Measurements from ENCODE around the gene KCNQ1.

Gene KCNQ1

GRCh38 chr11:2728663-2729332 is 284.0 kb downstream of the KCNQ1 start:
- DNase-seq, result no peak

DNA sequence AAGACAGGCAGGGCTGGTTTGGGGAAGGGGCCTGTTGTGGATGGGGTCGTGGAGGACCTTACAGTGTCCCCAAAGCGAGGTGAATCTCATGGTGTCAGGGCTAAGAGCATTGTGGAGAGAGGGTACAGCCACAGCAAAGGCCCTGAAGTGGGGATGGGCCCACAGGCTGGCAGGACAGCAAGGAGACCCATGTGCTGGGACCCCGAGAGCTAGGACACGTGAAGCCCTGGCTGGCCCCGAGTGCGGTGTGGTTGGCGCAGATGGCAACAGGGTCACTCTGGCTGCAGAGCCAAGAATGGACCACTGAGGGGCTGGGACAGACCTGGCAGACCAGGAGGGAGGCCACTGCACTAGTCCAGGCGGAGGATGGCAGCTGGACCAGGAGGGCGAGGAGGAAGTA is 285.0 kb downstream of the KCNQ1 start:
- no peak for DNase-seq

- DNase-seq, result no peak
These were observed 285.7 kb downstream of the KCNQ1 start for GRCh38 chr11:2730272-2731129.

DNA sequence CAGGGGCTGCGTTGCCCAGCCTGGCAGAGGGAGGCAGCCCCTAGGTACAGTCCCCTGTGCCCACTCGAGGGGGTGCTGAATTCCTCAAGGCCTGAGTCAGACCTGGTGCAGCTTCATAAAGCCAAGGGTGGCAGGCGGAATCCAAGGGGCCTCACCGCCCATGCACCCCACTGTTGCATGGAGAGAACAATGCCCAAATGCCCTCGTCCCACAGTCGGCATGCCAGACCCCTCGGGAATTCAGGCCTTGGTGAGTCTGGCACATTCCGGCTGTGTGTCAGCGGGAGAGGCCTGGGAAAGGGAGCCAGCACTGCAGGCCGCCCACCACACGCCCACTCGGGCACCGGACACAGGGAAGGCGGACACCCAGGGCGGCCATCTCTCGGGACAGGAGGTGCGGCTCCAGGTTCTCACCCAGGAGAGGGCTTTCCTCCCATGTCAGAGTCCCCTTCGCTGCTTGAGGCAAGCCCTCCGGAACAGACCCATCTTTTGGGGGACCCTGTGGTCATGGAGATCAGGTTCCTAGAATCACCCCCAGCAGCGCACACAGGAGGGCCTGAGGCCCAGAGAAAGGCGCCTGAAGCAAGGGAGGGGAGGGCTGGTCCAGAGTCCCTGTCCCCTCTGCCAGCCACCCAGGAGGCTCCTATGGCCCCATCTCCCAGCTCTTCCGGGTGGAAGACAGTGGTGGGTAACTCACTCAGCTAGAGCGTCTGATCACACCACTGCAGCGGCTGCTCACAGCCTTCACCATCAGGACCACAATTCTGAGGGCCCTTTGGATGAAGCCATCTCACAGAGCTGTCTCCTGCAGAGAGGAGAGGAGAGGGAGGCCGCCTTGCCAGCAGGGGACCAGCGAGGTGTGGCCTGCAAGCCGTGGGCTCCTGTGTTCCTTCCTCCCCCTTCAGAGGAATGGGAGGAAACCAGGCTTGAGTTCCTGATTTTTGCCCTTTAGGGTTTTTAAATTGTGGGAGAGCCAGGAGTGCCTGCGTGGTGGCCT is 286.6 kb downstream of the KCNQ1 start:
- no peak for DNase-seq

DNA sequence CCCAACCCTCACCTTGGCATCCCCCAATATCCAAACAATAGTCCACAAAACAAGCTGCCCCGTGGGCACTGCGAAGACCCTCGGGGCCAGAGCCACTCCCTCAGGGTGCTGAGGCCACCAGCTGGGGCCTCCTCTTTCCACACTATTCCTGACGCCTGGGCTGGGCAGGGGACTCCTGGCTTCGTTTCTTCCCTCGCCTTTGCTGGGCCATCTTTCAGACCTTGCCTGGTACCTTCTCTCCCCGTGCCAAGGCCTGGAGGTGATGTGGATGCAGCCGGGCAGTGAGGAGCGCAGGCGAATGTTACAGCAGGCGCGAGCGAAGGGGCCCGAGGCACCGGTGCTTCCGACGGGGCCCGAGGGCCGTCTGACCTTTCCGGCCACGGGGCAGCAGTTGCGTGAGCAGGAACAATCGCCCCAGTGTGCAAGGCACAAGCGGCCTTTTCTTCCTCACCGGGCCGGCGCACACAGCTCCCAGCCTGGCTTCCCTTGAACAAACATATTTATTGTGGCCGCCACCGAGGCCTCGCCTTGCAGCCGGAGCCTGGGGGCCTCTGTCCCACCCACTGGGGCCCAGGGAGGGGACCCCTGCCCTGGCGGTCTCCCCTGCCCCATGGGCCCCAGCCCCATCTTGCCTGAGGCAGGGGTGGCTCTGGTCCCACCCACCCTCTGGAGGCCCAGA is 287.6 kb downstream of the KCNQ1 start:
- DNase-seq, result no peak

GRCh38 chr11:2732940-2733628 is 288.3 kb downstream of the KCNQ1 start:
- DNase-seq, result no peak

DNA sequence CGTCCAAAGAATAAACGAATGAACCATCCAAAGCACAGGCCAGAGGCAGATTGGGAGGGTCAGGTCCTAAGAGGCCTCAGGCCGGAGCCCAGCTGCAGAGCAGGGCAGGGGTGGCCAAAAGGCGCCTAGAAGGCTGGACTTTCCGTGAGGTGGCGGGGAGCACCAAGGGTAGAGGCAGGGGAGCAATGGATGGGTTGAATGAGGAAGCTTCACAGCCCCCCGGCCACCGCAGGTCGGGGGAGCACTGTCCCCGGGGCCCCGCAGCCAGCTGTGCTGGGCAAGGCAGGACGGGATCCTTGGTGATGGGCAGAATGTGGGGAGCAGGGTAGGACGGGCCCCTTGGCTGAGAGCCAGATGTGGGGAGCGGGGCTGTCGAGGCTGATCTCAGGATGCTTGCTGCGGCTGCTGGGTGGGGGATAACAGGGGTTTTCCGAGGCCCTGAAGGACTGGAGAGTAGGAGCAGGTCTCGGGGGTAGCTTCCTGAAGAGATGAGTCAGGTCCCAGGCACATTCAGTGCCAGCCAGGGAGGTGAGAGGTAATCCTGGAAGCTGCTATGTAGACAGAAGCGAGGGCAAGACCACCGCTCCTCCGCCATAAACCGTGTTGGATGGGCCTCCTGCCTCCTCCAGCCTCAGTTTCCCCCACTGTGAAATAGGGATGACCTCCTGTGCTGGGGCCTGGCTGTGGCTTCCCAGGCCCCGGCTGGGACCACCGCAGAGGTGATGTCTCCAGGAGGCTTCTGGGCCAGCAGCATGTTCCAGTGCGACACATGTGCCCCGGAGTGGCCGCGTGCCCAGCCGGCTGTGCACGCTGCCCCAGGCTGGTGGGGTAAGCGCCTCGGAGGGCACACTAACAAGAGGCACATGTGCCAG is 289.6 kb downstream of the KCNQ1 start:
- no peak for DNase-seq

GRCh38 chr11:2735053-2735589 is 290.3 kb downstream of the KCNQ1 start:
- no peak for DNase-seq

GRCh38 chr11:2736577-2737225 is 291.9 kb downstream of the KCNQ1 start:
- no peak for DNase-seq

DNA sequence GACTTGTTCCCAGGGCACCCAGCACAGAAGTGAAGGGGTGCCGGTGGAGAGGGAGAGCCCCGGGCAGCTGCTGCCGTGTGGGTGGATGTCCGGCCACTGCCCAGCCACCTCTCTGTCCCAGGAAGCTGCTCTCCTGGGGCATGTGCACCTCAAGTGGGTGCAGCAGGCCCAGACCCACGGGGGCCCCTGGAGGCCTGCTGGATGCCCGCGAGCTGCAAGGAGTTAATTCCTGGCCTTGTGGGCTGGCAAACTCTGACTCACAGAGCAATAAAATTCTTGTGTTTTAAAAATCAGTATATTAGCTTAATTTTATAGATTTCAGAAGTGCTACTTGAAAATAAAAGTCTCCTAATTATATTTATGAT is 292.4 kb downstream of the KCNQ1 start:
- DNase-seq, result no peak

DNA sequence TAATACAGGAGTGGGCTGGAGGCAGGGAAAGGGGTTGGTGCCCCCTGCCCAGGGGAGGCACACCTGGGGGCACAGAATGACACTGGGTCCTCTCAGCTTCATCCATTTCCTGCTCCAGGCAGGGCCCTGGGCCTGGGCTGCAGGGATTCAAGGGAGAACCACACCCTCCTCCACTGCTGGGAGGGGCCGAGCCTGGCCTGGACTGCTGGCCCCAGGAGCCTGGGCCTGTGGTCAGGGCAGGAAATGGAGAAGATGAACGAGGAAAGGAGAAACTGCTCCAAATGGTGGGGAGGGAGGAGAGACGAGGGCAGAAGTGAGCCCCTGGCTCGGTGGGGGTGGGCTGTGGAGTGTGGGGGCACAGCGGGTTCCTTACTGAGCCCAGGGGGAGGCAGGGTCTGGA is 293.1 kb downstream of the KCNQ1 start:
- no peak for DNase-seq

DNA sequence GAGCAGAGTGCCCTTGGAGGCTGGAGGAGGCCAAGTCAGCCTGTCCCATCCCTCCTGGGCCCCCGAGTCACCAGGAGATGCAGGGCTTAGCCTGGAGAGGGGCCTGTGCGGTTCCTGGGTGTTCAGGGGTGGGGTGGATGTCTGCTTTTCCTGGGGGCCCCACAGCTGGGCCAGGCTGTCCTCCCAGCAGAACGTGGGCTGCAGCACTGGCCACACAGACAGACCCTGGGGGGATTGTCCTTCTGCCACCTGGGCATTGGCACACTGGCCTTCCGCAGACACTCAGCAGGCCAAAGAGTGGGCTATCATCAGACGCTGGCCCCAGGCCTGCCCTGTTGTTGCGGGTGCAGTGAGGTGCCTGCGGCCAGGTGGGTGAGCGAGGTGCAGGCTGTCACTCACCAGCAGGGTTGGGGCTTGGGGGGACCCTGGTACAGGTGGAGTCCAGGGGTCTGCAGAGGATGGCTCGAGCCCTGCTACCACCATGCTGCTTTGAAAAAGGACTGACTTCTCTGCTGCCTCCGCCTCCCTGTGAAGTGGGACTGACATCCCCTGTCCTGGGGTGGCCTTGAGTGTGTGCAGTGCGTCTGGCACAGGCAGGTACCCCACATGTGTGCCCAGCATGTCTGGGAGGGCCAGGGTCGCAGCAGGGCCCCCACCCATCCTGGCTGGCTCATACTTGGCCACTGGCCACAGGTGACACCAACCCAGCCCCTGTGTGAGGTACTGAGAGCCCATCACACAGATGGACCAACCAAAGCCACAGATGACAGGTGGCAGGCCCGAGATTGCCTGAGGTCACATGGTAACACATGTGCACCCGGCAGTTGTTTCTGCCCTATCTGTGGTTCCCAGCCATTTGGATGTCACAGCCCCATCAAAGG is 294.0 kb downstream of the KCNQ1 start:
- no peak for DNase-seq

DNA sequence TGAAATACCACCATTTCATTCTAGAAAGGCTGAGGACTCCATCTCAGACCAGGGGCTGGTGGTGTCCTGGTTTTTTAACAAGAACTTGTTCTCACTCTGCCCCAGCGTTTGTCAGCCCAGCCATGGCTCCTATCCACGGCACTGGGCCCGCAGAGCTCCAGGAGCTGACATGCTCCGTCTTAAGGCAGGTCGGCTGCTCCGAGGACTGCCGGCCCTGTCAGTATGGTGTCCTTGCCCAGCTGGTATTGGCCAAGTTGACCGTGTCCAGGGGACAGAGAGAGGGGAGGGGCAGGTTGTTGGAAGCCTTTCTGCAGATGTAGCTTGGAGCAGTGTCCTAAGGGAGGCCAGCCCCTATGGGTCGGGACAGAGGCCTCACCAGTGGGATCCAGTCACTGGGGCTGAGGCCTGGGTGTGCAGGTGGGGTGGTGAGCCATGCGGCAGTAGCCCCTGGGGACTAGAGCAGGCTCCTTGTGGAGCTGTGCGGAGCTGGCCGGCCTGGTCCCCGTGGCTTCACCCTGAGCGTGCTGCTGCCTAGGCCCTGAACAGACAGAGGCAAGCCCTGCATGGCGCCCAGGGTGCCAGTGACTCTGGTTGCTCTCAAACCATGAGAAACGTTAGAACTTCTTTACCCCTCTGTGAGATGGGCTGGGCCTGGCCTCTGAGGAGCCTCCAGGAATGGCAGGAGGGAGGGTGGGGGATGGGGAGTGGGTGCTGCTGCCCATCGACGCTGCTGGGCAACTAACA is 294.9 kb downstream of the KCNQ1 start:
- DNase-seq, result no peak

GRCh38 chr11:2740275-2740940 is 295.6 kb downstream of the KCNQ1 start:
- DNase-seq, result no peak

DNA sequence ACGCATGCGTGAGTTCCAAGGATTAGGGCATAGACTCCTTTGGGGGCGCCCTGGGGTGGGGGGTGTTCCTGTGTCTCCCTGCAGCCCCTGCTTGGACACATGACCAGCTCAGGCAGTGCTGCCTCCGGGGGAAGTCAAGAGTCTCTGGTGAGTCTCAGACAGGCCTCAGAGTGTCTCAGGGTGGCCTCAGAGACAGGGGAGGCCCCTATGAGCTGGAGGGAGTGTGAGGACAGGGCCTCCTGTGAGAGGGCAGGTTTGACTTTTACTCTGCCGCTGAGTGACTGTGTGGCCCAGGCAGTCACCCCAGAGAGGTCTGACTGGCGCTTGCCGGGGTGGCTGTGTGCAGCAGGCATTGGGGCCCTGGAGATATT is 296.2 kb downstream of the KCNQ1 start:
- no peak for DNase-seq

DNA sequence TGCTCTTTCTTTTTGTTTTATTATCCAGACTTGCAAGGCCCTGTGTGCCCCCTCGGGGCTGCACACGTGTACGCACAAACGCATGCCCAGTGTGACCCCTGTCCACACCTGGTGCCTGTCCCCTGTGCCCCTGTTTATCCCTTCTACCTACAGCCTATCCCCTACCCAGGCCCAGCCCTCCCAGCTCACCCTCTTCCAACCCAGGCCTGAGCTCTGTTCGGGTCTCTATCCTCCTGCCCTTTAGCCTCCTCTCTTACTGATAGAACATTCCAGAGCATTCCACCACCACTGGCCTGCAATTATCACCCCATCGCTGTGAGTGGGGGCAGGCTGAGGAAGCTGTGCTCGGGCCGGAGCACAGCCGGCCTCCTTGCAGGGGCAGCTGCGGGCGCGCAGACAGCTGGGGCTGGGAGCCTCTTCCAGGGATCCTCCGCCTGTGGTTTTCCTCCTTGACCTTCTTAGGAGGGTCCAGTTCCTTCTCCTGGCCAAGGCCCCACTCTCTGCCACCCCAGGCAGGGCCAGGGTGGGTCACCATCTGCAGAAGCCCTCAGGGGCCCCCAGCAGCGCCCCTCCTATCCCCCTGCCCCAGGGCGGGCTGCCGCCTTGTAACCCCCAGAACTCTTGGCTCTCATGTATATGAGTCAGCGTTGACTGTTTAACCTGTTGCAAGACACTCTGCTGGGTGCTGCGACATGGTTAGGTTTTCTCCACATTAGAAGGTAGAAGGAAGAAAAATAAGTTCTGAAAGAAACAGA is 296.7 kb downstream of the KCNQ1 start:
- DNase-seq, result no peak

- DNase-seq, result no peak
These were observed 297.4 kb downstream of the KCNQ1 start for GRCh38 chr11:2742201-2742600.

Data from effector CD8-positive, alpha-beta T cell (primary cell).